Measurements from ENCODE around the gene SNPH. TPM values are rescaled to one million over a fixed set of nuclear protein-coding genes. Genes with fewer than 3 reads are reported as not detected.
"Not testable (repeated sequence)": the region's sequence is repeated elsewhere in the genome, so short reads cannot be mapped to it uniquely, and the experiment has no call there.

SNPH gene
- total RNA-seq, 6 experiments from 2014 or later: 12.0 to 15.3 (median 13.3) TPM

DNA sequence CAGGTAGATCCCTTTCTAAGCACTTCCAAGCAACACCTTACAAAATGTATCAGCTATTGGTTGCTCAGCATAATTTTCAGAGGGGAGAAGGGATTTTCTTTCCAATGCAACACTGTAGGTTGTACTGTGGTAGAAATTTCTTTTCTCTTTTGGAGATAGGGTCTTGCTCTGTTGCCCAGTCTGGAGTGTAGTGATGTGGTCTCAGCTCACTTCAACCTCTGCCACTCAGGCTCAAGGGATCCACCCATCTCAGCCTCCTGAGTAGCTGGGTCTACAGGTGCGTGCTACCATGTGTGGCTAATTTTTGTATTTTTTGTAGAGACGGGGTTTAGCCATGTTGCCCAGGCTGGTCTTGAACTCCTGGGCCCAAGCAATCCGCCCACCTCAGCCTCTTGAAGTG, 24.0 kb upstream of the SNPH start:
- peak overlapping the region; percentile 84 for H3K27ac Mint-ChIP-seq
- DNase-seq: no peak
- H3K9me3 Mint-ChIP-seq: no peaks in the 10 kb centered on the region
- no peak for TF ChIP-seq CTCF (IDR thresholded peaks at IDR 0.05)
- peak overlapping the region; percentile 49 for H3K4me3 Mint-ChIP-seq
- no peaks in the 10 kb centered on the region for H3K36me3 Mint-ChIP-seq (ENCODE audit: low read depth)
- peaks cover 39% of the 10 kb centered on the region for H3K4me1 Mint-ChIP-seq (ENCODE audit: low read depth)
- no peaks in the 10 kb centered on the region for H3K27me3 Mint-ChIP-seq (ENCODE audit: insufficient read depth)

GRCh38 chr20:1242530-1242929, 23.6 kb upstream of the SNPH start:
- H3K27ac Mint-ChIP-seq: peak overlapping the region; percentile 84
- DNase-seq: peak; percentile 92
- no peaks in the 10 kb centered on the region for H3K9me3 Mint-ChIP-seq
- TF ChIP-seq CTCF (IDR thresholded peaks at IDR 0.05): no peak
- peaks cover 39% of the 10 kb centered on the region for H3K4me1 Mint-ChIP-seq (ENCODE audit: low read depth)
- peak overlapping the region; percentile 49; the same call in 1 of the 2 replicates for H3K4me3 Mint-ChIP-seq
- no peaks in the 10 kb centered on the region for H3K36me3 Mint-ChIP-seq (ENCODE audit: low read depth)
- H3K27me3 Mint-ChIP-seq (ENCODE audit: insufficient read depth): no peaks in the 10 kb centered on the region

GRCh38 chr20:1245578-1245977, 20.5 kb upstream of the SNPH start:
- DNase-seq: no peak
- Mint-ChIP-seq H3K36me3 (ENCODE audit: low read depth) (no peaks in the 10 kb centered on the region; the same call in 1 of the 2 replicates), H3K9me3 (no peaks in the 10 kb centered on the region), H3K27me3 (ENCODE audit: insufficient read depth) (no peaks in the 10 kb centered on the region), H3K4me1 (ENCODE audit: low read depth) (peaks cover 34% of the 10 kb centered on the region), H3K27ac (no peak overlapping the region), H3K4me3 (no peak overlapping the region)
- no peak for TF ChIP-seq CTCF (IDR thresholded peaks at IDR 0.05)

DNA sequence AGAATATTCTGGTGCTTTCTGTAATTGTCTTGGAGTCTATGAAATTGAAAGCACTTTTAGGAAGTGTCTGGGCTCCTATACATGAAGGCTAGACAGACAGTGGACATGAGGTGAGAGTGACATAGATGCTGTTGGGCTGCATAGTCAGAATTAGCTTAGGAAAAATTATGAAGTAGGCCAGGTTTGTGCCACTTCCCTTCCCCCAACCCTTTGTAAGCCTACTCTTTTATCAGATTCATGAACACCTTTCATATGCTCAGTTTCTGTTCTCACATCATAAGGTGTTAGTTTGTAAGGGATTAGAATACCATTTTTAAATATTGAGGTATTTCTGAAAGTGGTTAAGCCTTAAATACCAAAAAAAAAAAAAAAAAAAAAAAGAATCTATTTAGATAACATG, 18.4 kb upstream of the SNPH start:
- no peaks in the 10 kb centered on the region for H3K9me3 Mint-ChIP-seq

DNA sequence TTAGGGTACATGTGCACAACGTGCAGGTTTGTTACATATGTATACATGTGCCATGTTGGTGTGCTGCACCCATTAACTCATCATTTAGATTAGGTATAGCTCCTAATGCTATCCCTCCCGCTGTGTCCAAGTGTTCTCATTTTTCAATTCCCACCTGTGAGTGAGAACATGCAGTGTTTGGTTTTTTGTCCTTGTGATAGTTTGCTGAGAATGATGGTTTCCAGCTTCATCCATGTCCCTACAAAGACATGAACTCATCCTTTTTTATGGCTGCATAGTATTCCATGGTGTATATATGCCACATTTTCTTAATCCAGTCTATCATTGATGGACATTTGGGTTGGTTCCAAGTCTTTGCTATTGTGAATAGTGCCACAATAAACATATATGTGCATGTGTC, 15.8 kb upstream of the SNPH start:
- not testable (repeated sequence) for DNase-seq; H3K36me3 Mint-ChIP-seq (ENCODE audit: low read depth); H3K27ac Mint-ChIP-seq; H3K9me3 Mint-ChIP-seq; H3K4me3 Mint-ChIP-seq; H3K4me1 Mint-ChIP-seq (ENCODE audit: low read depth); H3K27me3 Mint-ChIP-seq (ENCODE audit: insufficient read depth)

More for the DNA sequence above, 18.4 kb upstream of the SNPH start:
- no peak overlapping the region for H3K4me3 Mint-ChIP-seq
- peaks cover 5% of the 10 kb centered on the region for H3K36me3 Mint-ChIP-seq (ENCODE audit: low read depth)
- no peak for DNase-seq
- H3K4me1 Mint-ChIP-seq (ENCODE audit: low read depth): peaks cover 12% of the 10 kb centered on the region
- H3K27ac Mint-ChIP-seq: no peak overlapping the region
- no peak for TF ChIP-seq CTCF (IDR thresholded peaks at IDR 0.05)
- H3K27me3 Mint-ChIP-seq (ENCODE audit: insufficient read depth): no peaks in the 10 kb centered on the region

DNA sequence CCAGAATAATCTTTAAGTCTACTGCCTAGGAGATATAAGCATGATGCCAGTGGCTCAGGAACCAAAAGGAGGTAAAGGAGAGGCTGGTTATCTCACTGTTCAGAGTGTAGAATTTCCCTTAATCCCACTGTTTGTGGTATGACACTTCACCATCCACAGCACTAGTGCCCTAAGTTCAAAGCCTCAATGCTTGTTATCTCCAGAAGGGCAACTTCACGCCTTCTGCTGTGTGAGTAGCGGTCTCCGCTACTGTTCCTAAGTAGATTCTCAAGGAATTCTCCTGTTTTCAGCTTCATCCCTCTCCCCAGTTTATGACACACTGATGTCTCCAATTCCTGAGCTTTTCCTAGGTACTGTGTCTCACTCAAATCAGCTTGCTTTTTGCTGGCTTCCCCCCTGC, 13.7 kb upstream of the SNPH start:
- H3K4me1 Mint-ChIP-seq (ENCODE audit: low read depth): no peaks in the 10 kb centered on the region

More for the DNA sequence above, 13.7 kb upstream of the SNPH start:
- Mint-ChIP-seq H3K27me3 (ENCODE audit: insufficient read depth) (no peaks in the 10 kb centered on the region), H3K4me3 (no peak overlapping the region), H3K9me3 (no peaks in the 10 kb centered on the region), H3K36me3 (ENCODE audit: low read depth) (peaks cover 5% of the 10 kb centered on the region), H3K27ac (no peak overlapping the region)
- no peak for DNase-seq
- TF ChIP-seq CTCF (IDR thresholded peaks at IDR 0.05): no peak

Data from HFFc6 (cell line).